ENCODE data around the gene PPOX. TPM values are rescaled to one million over a fixed set of nuclear protein-coding genes. Genes with fewer than 3 reads are reported as not detected.

PPOX gene
- total RNA-seq, 4 donors from 2014 or later = 16.7 to 46.5 (median 24.8) TPM

DNA sequence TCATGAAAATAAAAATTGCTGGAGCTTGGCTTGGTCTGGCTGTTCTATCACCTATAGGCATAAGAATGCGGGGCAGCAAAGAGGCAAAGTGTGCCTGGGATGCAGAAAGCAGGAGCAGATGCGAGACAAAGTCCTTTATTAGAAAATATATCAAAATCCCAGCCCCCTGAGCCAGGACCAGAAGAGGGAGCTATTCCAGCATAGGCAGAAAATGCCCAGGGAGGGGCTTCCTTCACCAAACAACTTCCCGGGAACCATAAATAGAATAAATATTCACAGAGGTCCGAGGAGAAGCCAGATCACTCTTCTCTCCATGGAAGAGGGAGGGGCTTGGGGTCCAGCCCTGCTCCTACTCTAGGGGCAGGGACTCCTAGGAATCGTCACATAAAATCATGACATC is 5.0 kb downstream of the PPOX start:
- DNase-seq (ENCODE audit: low spot score in 2 of 2) = no peak
- intact Hi-C loops (cut with DNase I; ENCODE audit: low total_unique reads) = no loop called here

DNA sequence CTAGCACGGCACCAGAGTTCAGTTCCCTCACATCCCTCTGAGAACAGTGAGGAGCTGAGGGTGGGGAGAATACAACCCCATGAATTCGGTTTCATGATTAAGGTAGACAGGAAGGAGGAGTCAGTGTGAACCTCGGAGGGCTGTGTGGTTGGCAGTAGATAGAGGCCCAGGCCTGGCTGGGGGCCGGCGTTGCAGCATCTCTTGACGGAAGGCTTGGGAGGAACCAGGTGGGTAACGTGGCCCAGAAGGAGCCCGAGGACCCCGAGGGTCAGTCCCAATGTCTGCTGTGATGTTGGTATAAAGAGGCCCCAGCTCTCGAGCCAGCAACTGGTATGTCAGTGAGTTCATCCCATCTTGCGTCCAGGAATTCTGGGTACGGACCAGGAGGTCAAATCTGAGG is 5.5 kb downstream of the PPOX start:
- WGBS, 2 donors = 82 to 84% methylated on average over 12 of the region's 12 CpGs
- DNase-seq (ENCODE audit: low spot score in 2 of 2) = no peak
- H3K4me3 ChIP-seq (ENCODE audit: low read depth, poor library complexity, severe bottlenecking) = no peak overlapping the region
- TF ChIP-seq POLR2A (IDR thresholded peaks at IDR 0.05) = no peak
- TF ChIP-seq, protein P1, sequence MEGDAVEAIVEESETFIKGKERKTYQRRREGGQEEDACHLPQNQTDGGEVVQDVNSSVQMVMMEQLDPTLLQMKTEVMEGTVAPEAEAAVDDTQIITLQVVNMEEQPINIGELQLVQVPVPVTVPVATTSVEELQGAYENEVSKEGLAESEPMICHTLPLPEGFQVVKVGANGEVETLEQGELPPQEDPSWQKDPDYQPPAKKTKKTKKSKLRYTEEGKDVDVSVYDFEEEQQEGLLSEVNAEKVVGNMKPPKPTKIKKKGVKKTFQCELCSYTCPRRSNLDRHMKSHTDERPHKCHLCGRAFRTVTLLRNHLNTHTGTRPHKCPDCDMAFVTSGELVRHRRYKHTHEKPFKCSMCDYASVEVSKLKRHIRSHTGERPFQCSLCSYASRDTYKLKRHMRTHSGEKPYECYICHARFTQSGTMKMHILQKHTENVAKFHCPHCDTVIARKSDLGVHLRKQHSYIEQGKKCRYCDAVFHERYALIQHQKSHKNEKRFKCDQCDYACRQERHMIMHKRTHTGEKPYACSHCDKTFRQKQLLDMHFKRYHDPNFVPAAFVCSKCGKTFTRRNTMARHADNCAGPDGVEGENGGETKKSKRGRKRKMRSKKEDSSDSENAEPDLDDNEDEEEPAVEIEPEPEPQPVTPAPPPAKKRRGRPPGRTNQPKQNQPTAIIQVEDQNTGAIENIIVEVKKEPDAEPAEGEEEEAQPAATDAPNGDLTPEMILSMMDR (IDR thresholded peaks at IDR 0.05) = no peak
- intact Hi-C loops (cut with DNase I; ENCODE audit: low total_unique reads) = no loop called here

More for the DNA sequence above, 5.0 kb downstream of the PPOX start:
- 58% methylated on average over 5 of the region's 5 CpGs for WGBS, 2 donors
- no peak overlapping the region for H3K4me3 ChIP-seq (ENCODE audit: low read depth, poor library complexity, severe bottlenecking)
- TF ChIP-seq, protein P1 (IDR thresholded peaks at IDR 0.05) = no peak
- no peak for TF ChIP-seq POLR2A (IDR thresholded peaks at IDR 0.05)

DNA sequence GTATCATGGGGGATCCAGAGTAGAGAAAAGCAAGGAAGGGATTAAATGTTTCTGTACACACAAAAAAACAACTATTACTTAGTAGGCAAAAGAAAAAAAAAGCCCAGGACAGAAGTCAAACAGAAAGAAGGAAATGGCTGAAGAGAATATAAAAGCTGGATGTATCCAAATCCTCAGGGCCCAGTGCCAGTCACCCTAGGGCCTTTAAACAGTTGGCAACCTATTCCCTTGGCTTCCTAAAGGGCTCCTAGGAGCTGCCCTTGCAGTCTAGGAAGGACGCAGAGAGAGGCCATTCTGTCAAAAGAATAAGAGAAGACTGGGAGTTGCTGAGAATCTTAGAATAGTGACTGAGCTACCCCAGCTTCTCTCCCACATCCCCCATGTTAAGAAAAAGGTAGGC is 6.1 kb downstream of the PPOX start:
- H3K4me3 ChIP-seq (ENCODE audit: low read depth, poor library complexity, severe bottlenecking) = no peak overlapping the region
- WGBS, 2 donors = 33 to 56% methylated on average over 1 of the region's 1 CpG
- TF ChIP-seq, protein P1 (IDR thresholded peaks at IDR 0.05) = no peak
- DNase-seq (ENCODE audit: low spot score in 2 of 2) = no peak
- intact Hi-C loops (cut with DNase I; ENCODE audit: low total_unique reads) = no loop called here

DNA sequence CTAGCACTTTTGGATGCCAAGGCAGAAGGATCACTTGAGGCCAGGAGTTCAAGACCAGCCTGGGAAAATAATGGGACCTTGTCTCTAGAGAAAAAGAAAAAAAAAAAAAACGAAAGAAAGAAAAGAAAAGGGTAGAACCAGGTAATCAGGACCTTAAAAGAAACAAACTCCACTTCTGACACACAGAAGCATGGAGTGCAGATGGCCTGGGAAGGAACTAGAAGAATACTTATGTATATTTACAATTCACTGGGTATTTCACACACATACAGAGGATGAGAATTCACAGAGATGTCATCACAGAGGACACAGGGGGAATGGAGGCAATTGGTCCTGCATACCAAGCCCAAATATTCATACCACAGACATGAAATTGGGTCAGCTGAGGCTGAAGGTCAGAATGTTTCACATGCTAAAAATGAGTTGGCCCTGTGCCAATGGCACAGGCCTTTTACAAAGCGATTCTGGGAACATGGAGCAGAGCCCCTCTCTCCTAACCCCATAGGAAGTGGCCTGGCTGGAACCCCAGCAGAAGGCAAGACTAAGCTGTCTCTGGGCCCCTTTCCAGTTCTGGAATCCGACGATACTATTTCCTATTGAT is 6.7 kb downstream of the PPOX start:
- intact Hi-C loops (cut with DNase I; ENCODE audit: low total_unique reads) = no loop called here
- 50 to 55% methylated on average over 4 of the region's 4 CpGs for WGBS, 2 donors
- TF ChIP-seq, protein P1 (IDR thresholded peaks at IDR 0.05) = no peak
- TF ChIP-seq POLR2A (IDR thresholded peaks at IDR 0.05) = no peak
- peak in 1 of 2 donors; percentile 58 for DNase-seq (ENCODE audit: low spot score in 2 of 2)
- H3K4me3 ChIP-seq (ENCODE audit: low read depth, poor library complexity, severe bottlenecking) = no peak overlapping the region

DNA sequence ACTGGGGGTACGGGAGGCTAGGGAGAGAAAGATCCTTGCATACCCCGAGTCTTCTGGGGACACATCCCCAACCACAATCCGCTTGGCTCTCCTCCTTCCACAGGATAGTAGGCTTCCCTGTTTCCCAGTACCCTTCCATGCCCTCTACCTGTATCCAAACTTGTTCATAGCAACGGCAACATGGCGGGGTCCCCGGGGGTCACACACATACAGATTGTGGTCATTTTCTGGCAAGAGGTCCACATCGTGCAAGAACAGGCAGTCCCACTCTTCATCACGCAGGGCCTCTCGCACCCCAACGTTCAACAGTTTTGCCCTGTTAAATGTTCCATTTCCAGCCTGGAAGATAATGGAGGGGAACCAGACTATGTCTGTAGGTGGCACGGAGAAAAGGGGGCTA is 7.5 kb downstream of the PPOX start:
- DNase-seq (ENCODE audit: low spot score in 2 of 2) = no peak
- intact Hi-C loops (cut with DNase I; ENCODE audit: low total_unique reads) = no loop called here
- 92 to 94% methylated on average over 11 of the region's 11 CpGs for WGBS, 2 donors
- H3K4me3 ChIP-seq (ENCODE audit: low read depth, poor library complexity, severe bottlenecking) = no peak overlapping the region
- TF ChIP-seq POLR2A (IDR thresholded peaks at IDR 0.05) = no peak
- TF ChIP-seq, protein P1 (IDR thresholded peaks at IDR 0.05) = no peak

DNA sequence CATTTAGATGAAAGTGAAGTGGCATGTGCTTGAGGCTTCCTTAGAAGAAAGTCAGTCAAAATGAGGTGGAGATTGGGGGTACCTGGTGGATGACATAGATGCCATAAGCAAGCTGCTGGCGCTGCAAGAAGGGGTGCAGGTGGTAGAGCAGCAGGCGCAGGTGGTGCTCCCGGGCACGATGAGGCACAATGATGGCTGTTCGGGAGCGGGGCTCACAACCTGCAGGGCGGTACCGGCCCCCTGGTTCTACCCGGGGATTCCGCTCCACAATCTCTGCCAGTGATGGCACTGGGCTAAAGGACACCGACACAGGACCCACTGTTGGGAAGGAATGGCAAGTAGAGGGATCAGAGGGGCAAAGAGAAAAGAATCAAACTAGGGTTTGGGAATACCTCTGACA is 8.7 kb downstream of the PPOX start:
- intact Hi-C loops (cut with DNase I; ENCODE audit: low total_unique reads) = no loop called here
- 92 to 93% methylated on average over 11 of the region's 11 CpGs for WGBS, 2 donors
- TF ChIP-seq, protein P1 (IDR thresholded peaks at IDR 0.05) = no peak
- no peak for TF ChIP-seq POLR2A (IDR thresholded peaks at IDR 0.05)
- no peak for DNase-seq (ENCODE audit: low spot score in 2 of 2)
- H3K4me3 ChIP-seq (ENCODE audit: low read depth, poor library complexity, severe bottlenecking) = no peak overlapping the region
